Lung (tissue), 12 donors: ENCODE data around the gene FBLN1. TPM values are rescaled to one million over a fixed set of nuclear protein-coding genes. Genes with fewer than 3 reads are reported as not detected.
"Not testable (repeated sequence)": the region's sequence is repeated elsewhere in the genome, so short reads cannot be mapped to it uniquely, and the experiment has no call there.

Experiments used
- ATAC-seq: fragments of 200-7000 bp; cut with Tn5 transposase; one replicate; pipeline ENCODE4 v1.9.1; 2020; ENCODE audit warnings: moderate number of reproducible peaks; ENCODE audit not compliant: insufficient read depth, low FRiP score
- DNase-seq, 3 donors: peaks; one replicate each; pipeline ENCODE4 v3.0.0-alpha.2; 2013 to 2017
- H3K27ac ChIP-seq, 2 donors: one replicate each; pipeline ENCODE4 v1.5.1; 2013; ENCODE audit warnings: mild to moderate bottlenecking in 2 of 2, moderate library complexity in 2 of 2, control low read depth in 1 of 2, inconsistent platforms in 1 of 2, low read depth in 1 of 2, low read length in 1 of 2
- H3K27me3 ChIP-seq, 3 donors: one replicate each; pipeline ENCODE4 v1.5.1; 2013; ENCODE audit warnings: low read length in 2 of 3; ENCODE audit not compliant: control insufficient read depth in 3 of 3, insufficient read depth in 3 of 3
- H3K36me3 ChIP-seq, 4 donors: one replicate each; pipeline ENCODE4 v1.5.1; 2013; ENCODE audit warnings: low read length in 4 of 4, mild to moderate bottlenecking in 1 of 4, moderate library complexity in 1 of 4; ENCODE audit not compliant: control insufficient read depth in 4 of 4, insufficient read depth in 4 of 4
- H3K4me1 ChIP-seq, 5 donors: one replicate each; pipeline ENCODE4 v1.5.1; 2013; ENCODE audit warnings: low read length in 5 of 5, mild to moderate bottlenecking in 2 of 5, moderate library complexity in 1 of 5; ENCODE audit not compliant: control insufficient read depth in 5 of 5, insufficient read depth in 5 of 5
- H3K4me3 ChIP-seq: one replicate; pipeline ENCODE4 v1.5.1; 2013; ENCODE audit warnings: mild to moderate bottlenecking, control low read depth, moderate library complexity
- H3K9ac ChIP-seq, 2 donors: one replicate each; pipeline ENCODE4 v1.5.1; 2013; ENCODE audit warnings: low read length in 2 of 2, control low read depth in 1 of 2; ENCODE audit not compliant: insufficient read depth in 1 of 2
- H3K9me3 ChIP-seq, 4 donors: one replicate each; pipeline ENCODE4 v1.5.1; 2013; ENCODE audit warnings: low read length in 3 of 4, mild to moderate bottlenecking in 1 of 4, moderate library complexity in 1 of 4; ENCODE audit not compliant: control insufficient read depth in 4 of 4, insufficient read depth in 3 of 4
- WGBS, 2 donors: extraction: QIAGEN DNeasy Blood & Tissue Kit; methylation state at CpG; one replicate each; pipeline ENCODE4 v1.1.7; 2013; 5-methylcytosine and 5-hydroxymethylcytosine counted together
- polyA plus RNA-seq, 2 donors: library from polyadenylated mRNA; stranded (reverse); fragments of 200-250 nt; gene quantifications; one replicate each; pipeline ENCODE4 v1.2.1, GENCODE V29; 2013
- total RNA-seq, 2 donors: library from RNA; depleted of rRNA in 1 of 2; stranded (reverse); fragments of >200 nt in 1 of 2; gene quantifications; one replicate each; pipeline ENCODE4 v1.2.1, GENCODE V29; 2014 to 2021
- TF ChIP-seq, protein P1 (sequence below): IDR thresholded peaks from 2 replicates; pipeline ENCODE4 v1.5.1; 2012; ENCODE audit warnings: mild to moderate bottlenecking; ENCODE audit errors: control extremely low read depth, extremely low read depth
- donor health status: control.
- donor health status: control.
- donor health status: Bipolar disorder and iron deficiency.
- donor health status: healthy.
- donor health status: DM: yes; HTN: yes; CAD: no.

The FBLN1 gene
- total and polyA plus RNA-seq, 4 donors = 82.7 to 357 (median 233) TPM

DNA sequence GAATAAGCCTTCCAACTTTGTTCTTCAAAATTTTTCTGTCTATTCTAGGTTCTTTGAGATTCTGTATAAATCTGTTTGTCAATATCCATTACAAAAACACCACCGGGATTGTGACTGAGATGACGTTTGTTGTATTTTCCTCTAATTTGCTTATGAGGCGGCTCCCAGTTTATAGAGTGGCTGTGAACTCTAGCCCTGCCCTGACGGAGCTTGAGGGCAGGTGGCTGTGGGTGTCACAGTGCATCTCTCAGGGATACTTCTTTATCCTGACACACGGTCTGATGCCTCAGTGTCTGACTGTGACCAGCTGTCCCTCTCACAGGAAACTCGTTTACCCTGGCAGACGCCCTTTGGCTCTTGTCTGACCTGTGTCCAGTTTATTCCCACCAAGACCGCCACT, 115.3 kb downstream of the FBLN1 start:
- Histone ChIP-seq H3K9ac (no peak overlapping the region), H3K9me3 (no peaks in the 10 kb centered on the region), H3K4me3 (no peak overlapping the region), H3K4me1 (peaks cover 0 to 3% (median 0%) of the 10 kb centered on the region in 5 donors), H3K27me3 (no peaks in the 10 kb centered on the region), H3K27ac (no peak overlapping the region), H3K36me3 (peaks cover 0 to 3% (median 0%) of the 10 kb centered on the region in 4 donors)
- 75 to 82% methylated on average over 8 of the region's 8 CpGs for WGBS, 2 donors
- no peak for ATAC-seq
- DNase-seq = no peak
- TF ChIP-seq, protein P1, sequence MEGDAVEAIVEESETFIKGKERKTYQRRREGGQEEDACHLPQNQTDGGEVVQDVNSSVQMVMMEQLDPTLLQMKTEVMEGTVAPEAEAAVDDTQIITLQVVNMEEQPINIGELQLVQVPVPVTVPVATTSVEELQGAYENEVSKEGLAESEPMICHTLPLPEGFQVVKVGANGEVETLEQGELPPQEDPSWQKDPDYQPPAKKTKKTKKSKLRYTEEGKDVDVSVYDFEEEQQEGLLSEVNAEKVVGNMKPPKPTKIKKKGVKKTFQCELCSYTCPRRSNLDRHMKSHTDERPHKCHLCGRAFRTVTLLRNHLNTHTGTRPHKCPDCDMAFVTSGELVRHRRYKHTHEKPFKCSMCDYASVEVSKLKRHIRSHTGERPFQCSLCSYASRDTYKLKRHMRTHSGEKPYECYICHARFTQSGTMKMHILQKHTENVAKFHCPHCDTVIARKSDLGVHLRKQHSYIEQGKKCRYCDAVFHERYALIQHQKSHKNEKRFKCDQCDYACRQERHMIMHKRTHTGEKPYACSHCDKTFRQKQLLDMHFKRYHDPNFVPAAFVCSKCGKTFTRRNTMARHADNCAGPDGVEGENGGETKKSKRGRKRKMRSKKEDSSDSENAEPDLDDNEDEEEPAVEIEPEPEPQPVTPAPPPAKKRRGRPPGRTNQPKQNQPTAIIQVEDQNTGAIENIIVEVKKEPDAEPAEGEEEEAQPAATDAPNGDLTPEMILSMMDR = no peak

DNA sequence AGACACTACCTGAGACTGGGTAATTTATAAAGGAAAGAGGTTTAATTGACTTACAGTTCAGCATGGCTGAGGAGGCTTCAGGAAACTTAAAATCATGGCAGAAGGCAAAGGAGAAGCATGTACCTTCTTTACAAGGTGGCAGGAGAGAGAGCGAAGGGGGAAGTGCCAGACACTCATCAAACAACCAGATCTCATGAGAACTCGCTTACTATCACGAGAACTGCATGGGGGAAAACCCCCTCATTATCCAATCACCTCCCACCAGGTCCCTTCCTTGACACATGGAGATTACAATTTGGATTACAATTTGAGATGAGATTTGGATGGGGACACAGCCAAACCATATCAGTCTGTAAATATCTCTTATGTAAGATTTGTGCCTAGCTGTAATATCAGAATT, 118.0 kb downstream of the FBLN1 start:
- Histone ChIP-seq H3K27ac (no peak overlapping the region), H3K9ac (no peak overlapping the region), H3K4me1 (no peaks in the 10 kb centered on the region), H3K9me3 (no peaks in the 10 kb centered on the region), H3K36me3 (peaks cover 0 to 3% (median 0%) of the 10 kb centered on the region in 4 donors), H3K27me3 (no peaks in the 10 kb centered on the region), H3K4me3 (no peak overlapping the region)
- TF ChIP-seq, protein P1 = no peak
- DNase-seq (no peak), ATAC-seq (no peak)
- 65 to 81% methylated on average over 3 of the region's 3 CpGs for WGBS, 2 donors

GRCh38 chr22:45621836-45622600, 119.3 kb downstream of the FBLN1 start:
- peaks cover 0 to 3% (median 0%) of the 10 kb centered on the region in 4 donors for H3K36me3 ChIP-seq
- ATAC-seq (no peak), DNase-seq (no peak)

GRCh38 chr22:45623464-45624145, 120.9 kb downstream of the FBLN1 start:
- not testable (repeated sequence) for H3K9me3 ChIP-seq, H3K4me1 ChIP-seq, H3K27ac ChIP-seq, ATAC-seq, H3K9ac ChIP-seq, DNase-seq, H3K27me3 ChIP-seq, H3K36me3 ChIP-seq, H3K4me3 ChIP-seq
- 73 to 82% methylated on average over 3 of the region's 3 CpGs for WGBS, 2 donors

More at GRCh38 chr22:45621836-45622600, 119.3 kb downstream of the FBLN1 start:
- no peak overlapping the region for H3K27ac ChIP-seq
- 85 to 86% methylated on average over 11 of the region's 11 CpGs for WGBS, 2 donors
- H3K9ac ChIP-seq = no peak overlapping the region
- no peaks in the 10 kb centered on the region for H3K27me3 ChIP-seq
- TF ChIP-seq, protein P1 = no peak
- no peak overlapping the region for H3K4me3 ChIP-seq
- no peaks in the 10 kb centered on the region for H3K4me1 ChIP-seq
- H3K9me3 ChIP-seq = no peaks in the 10 kb centered on the region
